IMR-90 (cell line): ENCODE results near the gene SKAP1. TPM values are rescaled to one million over a fixed set of nuclear protein-coding genes. Genes with fewer than 3 reads are reported as not detected.

Experiments
- ATAC-seq: fragments of 200-7000 bp; cut with Tn5 transposase; 2 replicates; pipeline ENCODE4 v1.9.1; 2020; ENCODE audit warnings: low read depth, mild to moderate bottlenecking, moderate library complexity
- BruUV-seq: library from RNA; stranded (reverse); fragments of 400-500 nt; replicated peaks from 2 replicates; lab custom pipeline; 2021; lab: Mats Ljungman, UMichigan
- CTCF ChIA-PET: fragments of 300-600 bp; formaldehyde crosslinking; extraction: SDS; loops from one replicate; lab custom pipeline; 2021; ENCODE audit warnings: antibody characterized with exemption; lab: Yijun Ruan, JAX
- POLR2A ChIA-PET: fragments of 300-600 bp; sonication (Branson Sonifier 250); formaldehyde crosslinking; loops from one replicate; lab custom pipeline; 2022; ENCODE audit warnings: antibody characterized with exemption; ENCODE audit not compliant: unreplicated experiment; lab: Charles Lee
- DNase-seq: peaks from one replicate; pipeline ENCODE4 v3.0.0; 2013
- H2AFZ ChIP-seq: replicated peaks from 2 replicates; pipeline ENCODE3; 2013; ENCODE audit warnings: low read length, mild to moderate bottlenecking; ENCODE audit not compliant: poor library complexity
- H2AK5ac ChIP-seq: 2 replicates; pipeline ENCODE4 v1.6.1; 2013; ENCODE audit warnings: low read depth, low read length, inconsistent platforms
- H2AK9ac ChIP-seq: replicated peaks from 2 replicates; pipeline ENCODE3; 2013; ENCODE audit warnings: mild to moderate bottlenecking, low read depth, low read length, moderate library complexity; ENCODE audit not compliant: poor library complexity
- H2BK120ac ChIP-seq: 2 replicates; pipeline ENCODE4 v1.6.1; 2013; ENCODE audit warnings: low read depth, low read length, inconsistent platforms
- H2BK15ac ChIP-seq: 3 replicates; pipeline ENCODE4 v1.6.1; 2013; ENCODE audit warnings: low read depth, low read length, inconsistent platforms
- H2BK20ac ChIP-seq: 2 replicates; pipeline ENCODE4 v1.6.1; 2013; ENCODE audit warnings: low read depth, mild to moderate bottlenecking, inconsistent platforms, low read length, moderate library complexity
- H2BK5ac ChIP-seq: 2 replicates; pipeline ENCODE4 v1.6.1; 2013; ENCODE audit warnings: mild to moderate bottlenecking, low read depth, low read length, inconsistent platforms; ENCODE audit not compliant: poor library complexity, severe bottlenecking
- H3K14ac ChIP-seq: replicated peaks from 2 replicates; pipeline ENCODE4 v1.6.1; 2013; ENCODE audit warnings: low read depth, low read length, inconsistent platforms
- H3K18ac ChIP-seq: 2 replicates; pipeline ENCODE4 v1.6.1; 2013; ENCODE audit warnings: low read depth, low read length, control low read depth
- H3K23ac ChIP-seq: 2 replicates; pipeline ENCODE4 v1.6.1; 2013; ENCODE audit warnings: low read depth, low read length, inconsistent platforms
- H3K27ac ChIP-seq: 2 replicates; pipeline ENCODE4 v1.5.1; 2013; ENCODE audit warnings: mild to moderate bottlenecking, control low read depth, low read length; ENCODE audit not compliant: insufficient read depth
- H3K27me3 ChIP-seq: 2 replicates; pipeline ENCODE4 v1.6.1; 2013; ENCODE audit warnings: low read length; ENCODE audit not compliant: control insufficient read depth, insufficient read depth
- H3K36me3 ChIP-seq: 2 replicates; pipeline ENCODE4 v1.6.1; 2013; ENCODE audit warnings: low read length, mixed read lengths; ENCODE audit not compliant: control insufficient read depth, insufficient read depth
- H3K4ac ChIP-seq: 2 replicates; pipeline ENCODE4 v1.6.1; 2013; ENCODE audit warnings: low read depth, low read length, inconsistent platforms
- H3K4me1 ChIP-seq: 2 replicates; pipeline ENCODE4 v1.6.1; 2013; ENCODE audit warnings: low read length, mixed read lengths; ENCODE audit not compliant: control insufficient read depth, insufficient read depth
- H3K4me2 ChIP-seq: 2 replicates; pipeline ENCODE4 v1.6.1; 2013; ENCODE audit warnings: low read depth, mild to moderate bottlenecking, control low read depth, low read length, moderate library complexity
- H3K4me3 ChIP-seq: 2 replicates; pipeline ENCODE4 v1.5.1; 2013; ENCODE audit warnings: low read depth, mild to moderate bottlenecking, control low read depth, low read length, moderate library complexity; ENCODE audit not compliant: insufficient read depth
- H3K56ac ChIP-seq: 2 replicates; pipeline ENCODE4 v1.6.1; 2013; ENCODE audit warnings: low read length, inconsistent platforms; ENCODE audit not compliant: insufficient read depth; ENCODE audit errors: extremely low read depth
- H3K79me1 ChIP-seq, 2 experiments: 2 replicates each; pipeline ENCODE4 v1.6.1; 2013; ENCODE audit warnings: low read length in 2 of 2, inconsistent platforms in 1 of 2, low read depth in 1 of 2
- H3K9ac ChIP-seq: 2 replicates; pipeline ENCODE4 v1.6.1; 2013; ENCODE audit warnings: low read depth, low read length, control low read depth
- H3K9me1 ChIP-seq: 2 replicates; pipeline ENCODE4 v1.6.1; 2013; ENCODE audit warnings: low read length, inconsistent platforms; ENCODE audit not compliant: insufficient read depth
- H3K9me3 ChIP-seq: 2 replicates; pipeline ENCODE4 v1.6.1; 2013; ENCODE audit warnings: low read length; ENCODE audit not compliant: control insufficient read depth, insufficient read depth
- H4K20me1 ChIP-seq: 2 replicates; pipeline ENCODE4 v1.6.1; 2013; ENCODE audit warnings: low read length, inconsistent platforms; ENCODE audit not compliant: insufficient read depth
- H4K5ac ChIP-seq: 2 replicates; pipeline ENCODE4 v1.6.1; 2013; ENCODE audit warnings: mild to moderate bottlenecking, low read depth, low read length, control low read depth
- H4K8ac ChIP-seq, 2 experiments: 2 replicates each; pipeline ENCODE4 v1.6.1; 2013; ENCODE audit warnings: low read depth in 2 of 2, low read length in 2 of 2, control low read depth in 1 of 2, inconsistent platforms in 1 of 2
- H4K91ac ChIP-seq: 2 replicates; pipeline ENCODE4 v1.6.1; 2013; ENCODE audit warnings: low read depth, low read length, inconsistent platforms; ENCODE audit not compliant: insufficient read depth
- FOS ChIP-seq: fragments of 150-350 bp; IDR thresholded peaks from 2 replicates; pipeline ENCODE4 v1.6.1; 2016; ENCODE audit warnings: low read depth, low read length
- WGBS, 2 experiments: methylation state at CpG; one replicate each; pipeline versions ENCODE4 v1.1.5 to v1.1.7; 2013; ENCODE audit warnings: missing lambda C conversion rate in 2 of 2; ENCODE audit not compliant: insufficient read length in 1 of 2; ENCODE audit errors: extremely low coverage in 2 of 2; 5-methylcytosine and 5-hydroxymethylcytosine counted together
- dilution Hi-C: fragments of 300-500 bp; cut with HindIII; formaldehyde crosslinking; loops from one replicate; pipeline ENCODE4 v1.14.3; 2018; ENCODE audit warnings: low sequenced_read_pairs; ENCODE audit not compliant: unreplicated experiment
- in situ Hi-C: fragments of 300-500 bp; cut with MboI; formaldehyde crosslinking; loops from 3 replicates; pipeline ENCODE4 v1.14.3; 2019; ENCODE audit warnings: low sequenced_read_pairs, inconsistent platforms, mixed read lengths
- intact Hi-C: fragments of 100-400 bp; cut with micrococcal nuclease; formaldehyde crosslinking; loops from 2 replicates; pipeline ENCODE4 v1.10.0; 2022
- polyA plus RNA-seq, 3 experiments: library from polyadenylated mRNA; depleted of rRNA; stranded (reverse); fragments of >200 nt; gene quantifications; 2 replicates each; pipeline ENCODE4 v1.2.3, GENCODE V29; 2012; ENCODE audit warnings: low replicate concordance in 1 of 3
- total RNA-seq: library from RNA; depleted of rRNA; stranded (reverse); fragments of >200 nt; gene quantifications from 2 replicates; pipeline ENCODE4 v1.2.3, GENCODE V29; 2012

Gene SKAP1
- total and polyA plus RNA-seq, 2 of the 4 experiments (the other 2 are of a cell fraction), result not detected

DNA sequence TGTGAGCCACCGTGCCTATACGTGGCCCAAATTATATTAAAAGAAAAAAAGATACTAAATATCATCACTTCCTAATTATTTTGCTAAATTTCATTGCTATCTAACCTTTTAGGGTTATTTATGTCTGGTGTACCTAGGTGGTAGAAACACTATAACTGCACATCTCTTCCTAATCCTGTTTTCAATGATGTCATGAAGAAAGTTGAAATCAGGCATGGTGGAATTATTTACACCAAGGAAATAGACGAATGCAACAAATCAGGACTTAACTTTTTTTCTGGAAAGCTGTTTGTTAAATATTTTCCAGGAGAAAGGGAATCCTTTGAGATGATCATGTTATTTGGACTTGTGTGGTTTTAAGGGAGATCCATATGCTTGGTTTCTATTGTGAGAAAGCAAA lies 39.2 kb upstream of the SKAP1 start:
- peaks cover 17% of the 10 kb centered on the region for H3K9me1 ChIP-seq
- WGBS, 2 experiments, result 100% methylated on average over 1 of the region's 3 CpGs; no CpG with 5 or more reads in 1 of the 2 experiments
- H2BK20ac ChIP-seq, result no peak overlapping the region
- H2AK5ac ChIP-seq, result no peak overlapping the region
- POLR2A ChIA-PET, result no interaction called here
- no peak overlapping the region for H3K23ac ChIP-seq
- no peak overlapping the region for H4K91ac ChIP-seq
- no peak overlapping the region for H3K4ac ChIP-seq
- ATAC-seq, result no peak
- DNase-seq, result no peak
- H3K9ac ChIP-seq, result no peak overlapping the region
- no peak overlapping the region for H3K56ac ChIP-seq
- no peak overlapping the region for H3K4me3 ChIP-seq
- H3K27ac ChIP-seq, result no peak overlapping the region
- dilution Hi-C loops, result no loop called here
- peaks cover 0 to 15% of the 10 kb centered on the region in 2 experiments; a peak in 2 of 4 replicates for H3K79me1 ChIP-seq
- no peak overlapping the region for H2BK120ac ChIP-seq
- H3K4me1 ChIP-seq, result peaks cover 9% of the 10 kb centered on the region
- H2AK9ac ChIP-seq, result no peak overlapping the region
- no peaks in the 10 kb centered on the region for H4K20me1 ChIP-seq
- H3K18ac ChIP-seq, result no peak overlapping the region
- in situ Hi-C loops, result no loop called here
- BruUV-seq, result no TSS peak
- H4K8ac ChIP-seq, result no peak overlapping the region
- H2BK15ac ChIP-seq, result no peak overlapping the region
- no peak overlapping the region for H3K4me2 ChIP-seq
- H2AFZ ChIP-seq, result no peak overlapping the region
- no peaks in the 10 kb centered on the region for H3K9me3 ChIP-seq
- no peak overlapping the region for H2BK5ac ChIP-seq
- no peak overlapping the region for H3K14ac ChIP-seq
- CTCF ChIA-PET, result no interaction called here
- intact Hi-C loops, result no loop called here
- H4K5ac ChIP-seq, result no peak overlapping the region
- no peak for TF ChIP-seq FOS
- H3K36me3 ChIP-seq, result no peaks in the 10 kb centered on the region
- H3K27me3 ChIP-seq, result peaks cover 12% of the 10 kb centered on the region
